ENCODE measurements around the gene ZNF234. TPM values are rescaled to one million over a fixed set of nuclear protein-coding genes. Genes with fewer than 3 reads are reported as not detected.
"Not testable (repeated sequence)": the region's sequence is repeated elsewhere in the genome, so short reads cannot be mapped to it uniquely, and the experiment has no call there.

Gene ZNF234
- total and polyA plus RNA-seq, 12 donors: 2.4 to 19.4 (median 12.1) TPM

DNA sequence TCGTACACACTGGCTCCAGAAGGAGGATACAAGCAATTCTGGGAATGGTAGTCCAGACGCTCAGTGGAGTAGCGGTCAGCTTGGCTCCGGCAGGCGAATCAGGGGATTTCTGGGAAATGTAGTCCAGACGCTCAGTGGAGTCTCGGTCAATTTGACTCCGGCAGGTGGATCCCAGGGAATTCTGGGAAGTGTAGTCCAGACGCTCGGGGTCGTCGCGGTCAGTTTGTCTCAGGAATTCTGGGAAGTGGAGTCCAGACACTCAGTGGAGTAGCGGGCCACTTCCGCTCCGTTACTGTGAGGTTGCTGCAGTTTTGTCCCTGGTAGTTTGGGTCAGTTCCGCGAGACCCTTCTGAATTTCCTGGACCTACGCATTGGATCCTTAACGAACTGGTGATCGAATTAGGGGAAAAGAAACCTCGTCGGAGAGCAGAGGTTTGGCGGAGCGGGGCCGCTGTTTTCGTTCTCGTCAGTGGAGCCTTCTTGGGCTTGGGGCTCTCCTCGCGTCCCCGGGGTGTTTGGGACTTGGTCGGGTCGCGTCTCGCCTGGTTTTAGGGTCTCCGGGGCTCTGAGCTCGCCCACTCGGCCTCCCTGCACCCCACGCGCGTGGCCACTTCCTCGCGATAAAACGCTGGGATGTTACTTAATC, 28.1 kb upstream of the ZNF234 start, which contains the start of gene ZNF225:
Gene ZNF225, plus strand, starts transcription at position 262 of the 646 bp plus-strand sequence. CDS start 2,429 bp downstream, outside the sequence.
- H3K27ac ChIP-seq: peak within 1 kb of the TSS in 4 of 5 donors; percentile 33 to 82 (median 77)
- H3K4me3 ChIP-seq: peak within 1 kb of the TSS; percentile 0 to 90 (median 75)
- DNase-seq: peak; percentile 95 to 99 (median 97)
- no peaks in the 10 kb centered on the region for H3K27me3 ChIP-seq
- H3K9me3 ChIP-seq (replicated peaks in 1 of 3): peaks cover 0 to 23% (median 0%) of the 10 kb centered on the region in 3 donors
- peaks cover 8 to 24% of the 10 kb centered on the region in 2 donors for H3K4me1 ChIP-seq (replicated peaks in 1 of 2)
- WGBS, 4 donors: 0 to 1% (median 1%) methylated on average over 24 to 44 of the region's 44 CpGs
- intact Hi-C loops (cut with DNase I): no loop called here
- H3K36me3 ChIP-seq (replicated peaks in 1 of 2): peaks cover 0 to 6% of the 10 kb centered on the region in 2 donors
- TF ChIP-seq, protein P1, sequence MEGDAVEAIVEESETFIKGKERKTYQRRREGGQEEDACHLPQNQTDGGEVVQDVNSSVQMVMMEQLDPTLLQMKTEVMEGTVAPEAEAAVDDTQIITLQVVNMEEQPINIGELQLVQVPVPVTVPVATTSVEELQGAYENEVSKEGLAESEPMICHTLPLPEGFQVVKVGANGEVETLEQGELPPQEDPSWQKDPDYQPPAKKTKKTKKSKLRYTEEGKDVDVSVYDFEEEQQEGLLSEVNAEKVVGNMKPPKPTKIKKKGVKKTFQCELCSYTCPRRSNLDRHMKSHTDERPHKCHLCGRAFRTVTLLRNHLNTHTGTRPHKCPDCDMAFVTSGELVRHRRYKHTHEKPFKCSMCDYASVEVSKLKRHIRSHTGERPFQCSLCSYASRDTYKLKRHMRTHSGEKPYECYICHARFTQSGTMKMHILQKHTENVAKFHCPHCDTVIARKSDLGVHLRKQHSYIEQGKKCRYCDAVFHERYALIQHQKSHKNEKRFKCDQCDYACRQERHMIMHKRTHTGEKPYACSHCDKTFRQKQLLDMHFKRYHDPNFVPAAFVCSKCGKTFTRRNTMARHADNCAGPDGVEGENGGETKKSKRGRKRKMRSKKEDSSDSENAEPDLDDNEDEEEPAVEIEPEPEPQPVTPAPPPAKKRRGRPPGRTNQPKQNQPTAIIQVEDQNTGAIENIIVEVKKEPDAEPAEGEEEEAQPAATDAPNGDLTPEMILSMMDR (IDR thresholded peaks at IDR 0.05): peak in 2 of 6 experiments; percentile 24 to 29
- TF ChIP-seq POLR2A (IDR thresholded peaks at IDR 0.05): peak; percentile 17 to 83

DNA sequence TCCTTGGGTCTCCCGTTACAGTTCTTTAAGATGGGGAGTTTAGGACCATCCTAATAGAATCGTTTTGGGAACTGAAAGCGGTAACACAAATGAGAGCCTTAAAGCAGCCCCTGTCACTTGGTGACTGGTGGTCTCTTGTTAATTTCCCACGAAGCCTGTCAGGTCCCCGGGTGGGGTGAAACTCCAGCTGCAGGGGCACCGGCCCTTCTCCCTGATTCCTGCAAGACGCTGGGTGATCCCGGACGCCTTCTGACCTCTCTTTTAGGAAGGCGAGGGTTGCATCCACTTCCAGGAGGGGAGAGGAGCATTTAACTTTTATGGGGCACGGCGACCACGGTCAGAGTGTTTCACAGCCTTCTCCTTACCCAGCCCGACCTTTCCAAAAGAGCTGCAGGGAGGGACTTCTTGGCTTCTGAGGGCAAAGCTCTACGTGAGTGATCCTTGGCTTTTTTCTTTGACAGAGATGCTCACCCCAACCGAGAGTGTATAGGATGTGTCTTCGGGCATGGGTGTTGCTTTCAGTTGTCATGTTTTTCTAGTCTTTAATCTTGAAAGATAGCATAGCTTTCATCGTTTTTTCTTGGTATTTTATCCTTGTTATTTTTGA, 27.5 kb upstream of the ZNF234 start:
- intact Hi-C loops (cut with DNase I): no loop called here
- WGBS, 4 donors: 2 to 5% (median 3%) methylated on average over 12 to 18 of the region's 18 CpGs
- H3K4me1 ChIP-seq (replicated peaks in 1 of 2): peaks cover 8 to 24% of the 10 kb centered on the region in 2 donors
- peaks cover 0 to 16% (median 0%) of the 10 kb centered on the region in 3 donors for H3K9me3 ChIP-seq (replicated peaks in 1 of 3)
- H3K4me3 ChIP-seq: peak overlapping the region; percentile 0 to 90 (median 75)
- peak overlapping the region in 4 of 5 donors; percentile 33 to 82 (median 77) for H3K27ac ChIP-seq
- no peak for TF ChIP-seq POLR2A (IDR thresholded peaks at IDR 0.05)
- TF ChIP-seq, protein P1 (IDR thresholded peaks at IDR 0.05): no peak
- peaks cover 0 to 13% of the 10 kb centered on the region in 2 donors for H3K36me3 ChIP-seq (replicated peaks in 1 of 2)
- peak in 5 of 7 donors; percentile 6 to 30 (median 17) for DNase-seq
- H3K27me3 ChIP-seq: no peaks in the 10 kb centered on the region

DNA sequence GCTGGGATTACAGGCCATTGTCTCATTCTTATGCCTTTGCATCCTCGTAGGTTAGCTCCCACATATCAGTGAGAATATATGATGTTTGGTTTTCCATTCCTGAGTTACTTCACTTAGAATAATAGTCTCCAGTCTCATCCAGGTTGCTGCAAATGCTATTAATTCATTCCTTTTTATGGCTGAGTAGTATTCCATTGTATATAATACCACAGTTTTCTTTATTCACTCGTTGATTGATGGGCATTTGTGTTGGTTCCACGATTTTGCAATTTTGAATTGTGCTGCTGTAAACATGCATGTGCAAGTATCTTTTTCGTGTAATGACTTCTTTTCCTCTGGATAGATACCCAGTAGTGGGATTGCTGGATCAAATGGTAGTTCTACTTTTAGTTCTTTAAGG, 20.2 kb upstream of the ZNF234 start:
- intact Hi-C loops (cut with DNase I); H3K27me3 ChIP-seq; H3K4me1 ChIP-seq (replicated peaks in 1 of 2); DNase-seq; H3K27ac ChIP-seq; H3K9me3 ChIP-seq (replicated peaks in 1 of 3); H3K4me3 ChIP-seq: not testable (repeated sequence)
- peaks cover 0 to 26% of the 10 kb centered on the region in 2 donors for H3K36me3 ChIP-seq (replicated peaks in 1 of 2)
- WGBS, 4 donors: 93 to 97% (median 94%) methylated on average over 4 of the region's 4 CpGs

DNA sequence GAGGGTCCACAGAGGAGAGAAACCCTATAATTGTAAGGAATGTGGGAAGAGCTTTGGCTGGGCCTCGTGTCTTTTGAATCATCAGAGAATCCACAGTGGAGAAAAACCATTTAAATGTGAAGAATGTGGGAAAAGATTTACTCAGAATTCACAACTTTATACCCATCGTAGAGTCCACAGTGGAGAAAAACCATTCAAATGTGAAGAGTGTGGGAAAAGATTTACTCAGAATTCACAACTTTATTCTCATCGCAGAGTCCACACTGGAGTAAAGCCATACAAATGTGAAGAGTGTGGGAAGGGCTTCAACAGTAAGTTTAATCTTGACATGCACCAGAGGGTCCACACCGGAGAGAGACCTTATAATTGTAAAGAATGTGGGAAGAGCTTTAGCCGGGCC, 9.4 kb upstream of the ZNF234 start:
- TF ChIP-seq, protein P1 (IDR thresholded peaks at IDR 0.05): no peak
- no peak for TF ChIP-seq POLR2A (IDR thresholded peaks at IDR 0.05)
- peaks cover 0 to 32% of the 10 kb centered on the region in 2 donors for H3K36me3 ChIP-seq (replicated peaks in 1 of 2)
- H3K27ac ChIP-seq: no peak overlapping the region
- 93 to 99% (median 95%) methylated on average over 5 of the region's 5 CpGs for WGBS, 4 donors
- no peaks in the 10 kb centered on the region for H3K27me3 ChIP-seq
- DNase-seq: no peak
- H3K4me3 ChIP-seq: no peak overlapping the region
- no peaks in the 10 kb centered on the region for H3K4me1 ChIP-seq (replicated peaks in 1 of 2)
- intact Hi-C loops (cut with DNase I): no loop called here
- H3K9me3 ChIP-seq (replicated peaks in 1 of 3): peaks cover 0 to 11% (median 0%) of the 10 kb centered on the region in 3 donors
